ENCODE results near the gene PMPCA. TPM values are rescaled to one million over a fixed set of nuclear protein-coding genes. Genes with fewer than 3 reads are reported as not detected.

The PMPCA gene
- polyA plus RNA-seq, 1 of the 3 experiments (the other 2 are of a cell fraction), result 125 TPM

DNA sequence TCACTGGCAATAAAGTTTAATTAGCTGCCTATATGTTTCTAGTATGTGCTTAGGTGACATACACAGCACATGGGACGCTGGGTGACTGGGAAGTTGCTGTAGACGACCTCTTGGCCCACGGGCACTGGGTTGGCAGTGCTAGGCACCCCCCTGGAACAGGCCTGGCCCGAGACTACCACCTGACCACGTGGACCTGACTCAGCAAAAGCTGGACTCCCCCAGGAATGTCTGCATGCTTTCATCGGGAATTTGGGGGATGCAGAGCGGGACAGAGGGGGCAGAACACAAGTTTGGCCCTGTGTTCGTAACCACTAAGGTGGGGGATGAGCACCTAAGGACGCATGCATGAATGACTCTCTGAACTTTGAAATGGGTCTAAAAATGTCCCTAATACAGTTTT, 45.8 kb downstream of the PMPCA start:
- no peak overlapping the region for H2AFZ ChIP-seq (ENCODE audit: low read depth)
- CTCF ChIA-PET, result interaction anchor here (0.7 kb wide), 1 partner anchor 16 kb away, joined by 3 read pairs; no protein-coding TSS in a partner anchor

DNA sequence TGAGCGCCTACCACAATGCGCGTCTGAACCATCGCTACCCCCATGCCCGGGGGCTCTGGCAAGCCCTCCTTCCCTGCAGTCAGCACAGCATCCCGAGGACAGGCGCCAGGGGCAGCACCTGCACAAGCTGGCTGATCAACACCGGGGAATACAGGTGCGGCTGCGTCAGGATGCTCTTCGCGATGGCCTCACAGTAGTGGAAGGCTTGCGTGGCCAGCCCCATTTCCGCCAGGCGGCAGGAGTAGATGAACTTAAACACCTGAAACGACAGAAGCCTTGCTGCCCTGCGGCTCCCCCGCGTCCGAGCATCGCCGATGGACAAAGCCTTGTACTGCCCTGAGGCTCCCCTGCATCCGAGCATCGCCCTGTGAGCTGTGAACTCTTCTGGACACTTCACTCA, 46.9 kb downstream of the PMPCA start:
- H3K9me3 ChIP-seq, result no peaks in the 10 kb centered on the region
- no peaks in the 10 kb centered on the region for H3K9me2 ChIP-seq
- no peak overlapping the region for H3K27ac ChIP-seq (ENCODE audit: low read depth in 2 of 2, low read length in 1 of 2)
- no peak overlapping the region for H3K9ac ChIP-seq
- H2AFZ ChIP-seq (ENCODE audit: low read depth), result no peak overlapping the region
- peaks cover 16% of the 10 kb centered on the region for H3K79me2 ChIP-seq (ENCODE audit: insufficient read depth)
- no peak overlapping the region for H3K4me2 ChIP-seq
- no peaks in the 10 kb centered on the region for H3F3A ChIP-seq (replicated peaks; ENCODE audit: insufficient read depth)
- H3K36me3 ChIP-seq (replicated peaks in 1 of 2; ENCODE audit: control insufficient read depth in 1 of 2, insufficient read depth in 2 of 2, low read length in 1 of 2), result peaks cover 43 to 73% of the 10 kb centered on the region in 2 experiments
- H4K20me1 ChIP-seq (ENCODE audit: insufficient read depth), result no peaks in the 10 kb centered on the region
- no peaks in the 10 kb centered on the region for H3K4me1 ChIP-seq (ENCODE audit: control insufficient read depth in 1 of 2, insufficient read depth in 2 of 2, low read depth in 1 of 2, low read length in 1 of 2)
- DNase-seq, result no peak
- no peak overlapping the region for H3K4me3 ChIP-seq (ENCODE audit: low read depth in 2 of 2, low read length in 1 of 2)
- no peaks in the 10 kb centered on the region for H3K27me3 ChIP-seq (ENCODE audit: insufficient read depth)
- CTCF ChIA-PET, result interaction anchor here (0.7 to 1.3 kb wide), 3 partner anchors 13 to 28 kb away, joined by 3 to 4 read pairs (median 3); no protein-coding TSS in a partner anchor
- 96% methylated on average over 13 of the region's 24 CpGs for WGBS (ENCODE audit: low lambda C conversion rate)
- POLR2A ChIA-PET, result no interaction called here
- no peak for TF ChIP-seq YY1 (IDR thresholded peaks at IDR 0.05; ENCODE audit: low read depth)
- no peak for TF ChIP-seq GATA2 (CRISPR knock-in tag; IDR thresholded peaks at IDR 0.05)
- no peak for TF ChIP-seq EP300 (IDR thresholded peaks at IDR 0.05; ENCODE audit: borderline replicate concordance in 1 of 2, low read depth in 1 of 2, low read length in 1 of 2)
- TF ChIP-seq, protein P1, sequence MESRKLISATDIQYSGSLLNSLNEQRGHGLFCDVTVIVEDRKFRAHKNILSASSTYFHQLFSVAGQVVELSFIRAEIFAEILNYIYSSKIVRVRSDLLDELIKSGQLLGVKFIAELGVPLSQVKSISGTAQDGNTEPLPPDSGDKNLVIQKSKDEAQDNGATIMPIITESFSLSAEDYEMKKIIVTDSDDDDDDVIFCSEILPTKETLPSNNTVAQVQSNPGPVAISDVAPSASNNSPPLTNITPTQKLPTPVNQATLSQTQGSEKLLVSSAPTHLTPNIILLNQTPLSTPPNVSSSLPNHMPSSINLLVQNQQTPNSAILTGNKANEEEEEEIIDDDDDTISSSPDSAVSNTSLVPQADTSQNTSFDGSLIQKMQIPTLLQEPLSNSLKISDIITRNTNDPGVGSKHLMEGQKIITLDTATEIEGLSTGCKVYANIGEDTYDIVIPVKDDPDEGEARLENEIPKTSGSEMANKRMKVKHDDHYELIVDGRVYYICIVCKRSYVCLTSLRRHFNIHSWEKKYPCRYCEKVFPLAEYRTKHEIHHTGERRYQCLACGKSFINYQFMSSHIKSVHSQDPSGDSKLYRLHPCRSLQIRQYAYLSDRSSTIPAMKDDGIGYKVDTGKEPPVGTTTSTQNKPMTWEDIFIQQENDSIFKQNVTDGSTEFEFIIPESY (IDR thresholded peaks at IDR 0.05; ENCODE audit: borderline replicate concordance, low read depth), result no peak
- TF ChIP-seq, protein P2, sequence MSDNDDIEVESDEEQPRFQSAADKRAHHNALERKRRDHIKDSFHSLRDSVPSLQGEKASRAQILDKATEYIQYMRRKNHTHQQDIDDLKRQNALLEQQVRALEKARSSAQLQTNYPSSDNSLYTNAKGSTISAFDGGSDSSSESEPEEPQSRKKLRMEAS (IDR thresholded peaks at IDR 0.05; ENCODE audit: low read depth), result no peak

More for the DNA sequence above, 45.8 kb downstream of the PMPCA start:
- Histone ChIP-seq H3K9ac (no peak overlapping the region), H3K4me3 (ENCODE audit: low read depth in 2 of 2, low read length in 1 of 2) (no peak overlapping the region), H3K4me2 (no peak overlapping the region), H3K36me3 (replicated peaks in 1 of 2; ENCODE audit: control insufficient read depth in 1 of 2, insufficient read depth in 2 of 2, low read length in 1 of 2) (peaks cover 48 to 76% of the 10 kb centered on the region in 2 experiments), H4K20me1 (ENCODE audit: insufficient read depth) (no peaks in the 10 kb centered on the region), H3K9me3 (no peaks in the 10 kb centered on the region), H3K27ac (ENCODE audit: low read depth in 2 of 2, low read length in 1 of 2) (no peak overlapping the region), H3F3A (replicated peaks; ENCODE audit: insufficient read depth) (no peaks in the 10 kb centered on the region), H3K27me3 (ENCODE audit: insufficient read depth) (no peaks in the 10 kb centered on the region), H3K4me1 (ENCODE audit: control insufficient read depth in 1 of 2, insufficient read depth in 2 of 2, low read depth in 1 of 2, low read length in 1 of 2) (no peaks in the 10 kb centered on the region), H3K79me2 (ENCODE audit: insufficient read depth) (peaks cover 8% of the 10 kb centered on the region), H3K9me2 (no peaks in the 10 kb centered on the region)
- TF ChIP-seq EP300 (IDR thresholded peaks at IDR 0.05; ENCODE audit: borderline replicate concordance in 1 of 2, low read depth in 1 of 2, low read length in 1 of 2), result no peak
- TF ChIP-seq, protein P1 (IDR thresholded peaks at IDR 0.05; ENCODE audit: borderline replicate concordance, low read depth), result no peak
- no peak for TF ChIP-seq ELF1 (IDR thresholded peaks at IDR 0.05)
- TF ChIP-seq NFIC (IDR thresholded peaks at IDR 0.05; ENCODE audit: borderline replicate concordance), result no peak
- TF ChIP-seq SMC3 (IDR thresholded peaks at IDR 0.05; ENCODE audit: low read depth, low read length), result no peak
- TF ChIP-seq TCF12 (IDR thresholded peaks at IDR 0.05), result no peak
- TF ChIP-seq, protein P3, sequence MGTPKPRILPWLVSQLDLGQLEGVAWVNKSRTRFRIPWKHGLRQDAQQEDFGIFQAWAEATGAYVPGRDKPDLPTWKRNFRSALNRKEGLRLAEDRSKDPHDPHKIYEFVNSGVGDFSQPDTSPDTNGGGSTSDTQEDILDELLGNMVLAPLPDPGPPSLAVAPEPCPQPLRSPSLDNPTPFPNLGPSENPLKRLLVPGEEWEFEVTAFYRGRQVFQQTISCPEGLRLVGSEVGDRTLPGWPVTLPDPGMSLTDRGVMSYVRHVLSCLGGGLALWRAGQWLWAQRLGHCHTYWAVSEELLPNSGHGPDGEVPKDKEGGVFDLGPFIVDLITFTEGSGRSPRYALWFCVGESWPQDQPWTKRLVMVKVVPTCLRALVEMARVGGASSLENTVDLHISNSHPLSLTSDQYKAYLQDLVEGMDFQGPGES (IDR thresholded peaks at IDR 0.05; ENCODE audit: low read depth, low read length), result no peak
- no peak for TF ChIP-seq SIN3A (IDR thresholded peaks at IDR 0.05; ENCODE audit: borderline replicate concordance, low read depth, low read length)
- no peak for TF ChIP-seq FOSL2 (IDR thresholded peaks at IDR 0.05; ENCODE audit: borderline replicate concordance, low read depth)
- TF ChIP-seq RCOR1 (IDR thresholded peaks at IDR 0.05; ENCODE audit: low read length), result no peak
- TF ChIP-seq, protein P4, sequence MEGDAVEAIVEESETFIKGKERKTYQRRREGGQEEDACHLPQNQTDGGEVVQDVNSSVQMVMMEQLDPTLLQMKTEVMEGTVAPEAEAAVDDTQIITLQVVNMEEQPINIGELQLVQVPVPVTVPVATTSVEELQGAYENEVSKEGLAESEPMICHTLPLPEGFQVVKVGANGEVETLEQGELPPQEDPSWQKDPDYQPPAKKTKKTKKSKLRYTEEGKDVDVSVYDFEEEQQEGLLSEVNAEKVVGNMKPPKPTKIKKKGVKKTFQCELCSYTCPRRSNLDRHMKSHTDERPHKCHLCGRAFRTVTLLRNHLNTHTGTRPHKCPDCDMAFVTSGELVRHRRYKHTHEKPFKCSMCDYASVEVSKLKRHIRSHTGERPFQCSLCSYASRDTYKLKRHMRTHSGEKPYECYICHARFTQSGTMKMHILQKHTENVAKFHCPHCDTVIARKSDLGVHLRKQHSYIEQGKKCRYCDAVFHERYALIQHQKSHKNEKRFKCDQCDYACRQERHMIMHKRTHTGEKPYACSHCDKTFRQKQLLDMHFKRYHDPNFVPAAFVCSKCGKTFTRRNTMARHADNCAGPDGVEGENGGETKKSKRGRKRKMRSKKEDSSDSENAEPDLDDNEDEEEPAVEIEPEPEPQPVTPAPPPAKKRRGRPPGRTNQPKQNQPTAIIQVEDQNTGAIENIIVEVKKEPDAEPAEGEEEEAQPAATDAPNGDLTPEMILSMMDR (IDR thresholded peaks at IDR 0.05), result no peak
- no peak for TF ChIP-seq YY1 (IDR thresholded peaks at IDR 0.05; ENCODE audit: low read depth)
- 75% methylated on average over 4 of the region's 9 CpGs for WGBS (ENCODE audit: low lambda C conversion rate)
- no peak for DNase-seq
- POLR2A ChIA-PET, result no interaction called here

Data from SK-N-SH (cell line).